SU-DHL-6 (cell line): ENCODE results near the gene THAP7.

ENCODE experiments used
- H2AFZ ChIP-seq: fragments of 200-600 bp; sonication (generic); 2 replicates; pipeline ENCODE4 v1.6.1; 2014; ENCODE audit warnings: low read depth, mild to moderate bottlenecking, moderate library complexity, mixed read lengths, antibody characterized with exemption, low read length; ENCODE audit not compliant: severe bottlenecking
- H3F3A ChIP-seq: fragments of 200-600 bp; shearing (Covaris generic); 2 replicates; pipeline ENCODE4 v1.6.0; 2016; ENCODE audit warnings: antibody characterized with exemption, mild to moderate bottlenecking; ENCODE audit not compliant: insufficient read depth
- H3K27ac ChIP-seq: fragments of 200-600 bp; sonication (generic); 2 replicates; pipeline ENCODE4 v1.5.1; 2016; ENCODE audit warnings: low read depth, mild to moderate bottlenecking, low read length, moderate library complexity, mixed read lengths
- H3K27me3 ChIP-seq: fragments of 200-600 bp; sonication (generic), shearing (Covaris generic); 2 replicates; pipeline ENCODE4 v1.6.0; 2014; ENCODE audit warnings: mild to moderate bottlenecking, low read length
- H3K36me3 ChIP-seq: fragments of 200-600 bp; sonication (generic); 2 replicates; pipeline ENCODE4 v1.6.1; 2014; ENCODE audit warnings: mild to moderate bottlenecking, low read length, mixed read lengths
- H3K4me2 ChIP-seq: fragments of 300-600, 200-600 bp; shearing (Covaris generic), sonication (generic); 2 replicates; pipeline ENCODE4 v1.6.0; 2014; ENCODE audit warnings: low read length, low read depth, mild to moderate bottlenecking; ENCODE audit not compliant: poor library complexity, severe bottlenecking
- H3K4me3 ChIP-seq: fragments of 200-600 bp; sonication (generic); 2 replicates; pipeline ENCODE4 v1.5.1; 2014; ENCODE audit warnings: antibody characterized with exemption, low read length, mild to moderate bottlenecking, mixed read lengths; ENCODE audit not compliant: insufficient read depth, poor library complexity, severe bottlenecking
- H3K79me2 ChIP-seq: fragments of 200-600 bp; sonication (generic); 2 replicates; pipeline ENCODE4 v1.6.1; 2014; ENCODE audit warnings: mild to moderate bottlenecking, low read length, moderate library complexity; ENCODE audit not compliant: insufficient read depth
- H3K9ac ChIP-seq: fragments of 200-600 bp; sonication (generic); 2 replicates; pipeline ENCODE4 v1.7.0; 2014; ENCODE audit warnings: mild to moderate bottlenecking, low read length
- H3K9me2 ChIP-seq: fragments of 200-600 bp; sonication (generic); replicated peaks from 2 replicates; pipeline ENCODE4 v1.6.1; 2014; ENCODE audit warnings: low read length; ENCODE audit not compliant: insufficient read depth
- H3K9me3 ChIP-seq: fragments of 200-600 bp; sonication (generic); 2 replicates; pipeline ENCODE4 v1.6.1; 2014; ENCODE audit warnings: low read length, mixed read lengths; ENCODE audit not compliant: insufficient read depth
- H4K20me1 ChIP-seq: fragments of 200-600 bp; sonication (generic); 2 replicates; pipeline ENCODE4 v1.6.1; 2014; ENCODE audit warnings: low read depth, mild to moderate bottlenecking, antibody characterized with exemption, low read length, moderate library complexity, mixed read lengths
- EZH2phosphoT487 ChIP-seq: fragments of 200-600 bp; sonication (generic), shearing (Covaris generic); conservative IDR thresholded peaks from 2 replicates; pipeline ENCODE4 v1.6.1; 2018; ENCODE audit warnings: mild to moderate bottlenecking, antibody characterized with exemption, low read length, moderate library complexity, mixed read lengths
- TF ChIP-seq, protein P1 (sequence below): fragments of 200-600 bp; sonication (generic); IDR thresholded peaks from one replicate; pipeline ENCODE4 v1.5.1; 2017; ENCODE audit warnings: antibody characterized with exemption, mild to moderate bottlenecking, low read length, moderate library complexity; ENCODE audit not compliant: insufficient read depth, poor library complexity, severe bottlenecking

The THAP7 gene

DNA sequence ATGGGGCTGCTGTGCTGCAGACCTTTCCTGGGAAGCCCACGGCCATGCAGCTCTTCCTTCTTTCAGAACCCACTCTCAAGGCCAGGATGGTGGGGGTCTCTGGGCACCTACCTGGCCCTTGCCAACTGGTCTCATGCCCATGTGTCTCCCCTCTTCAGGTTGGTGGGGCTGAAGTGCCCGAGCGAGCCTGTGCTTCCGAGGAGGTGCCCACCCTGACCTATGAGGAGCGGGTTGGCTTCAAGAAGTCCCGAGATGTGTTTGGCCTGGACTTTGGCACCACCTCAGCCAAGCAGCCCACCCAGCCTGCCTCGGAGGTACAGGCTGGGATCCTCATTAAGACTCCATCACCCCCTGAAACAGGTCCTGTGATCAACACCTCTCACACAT lies 9.9 kb downstream of the THAP7 start:
- no peaks in the 10 kb centered on the region for H4K20me1 ChIP-seq
- no peaks in the 10 kb centered on the region for H3K27me3 ChIP-seq
- no peaks in the 10 kb centered on the region for H3K36me3 ChIP-seq
- no peak overlapping the region for H3K27ac ChIP-seq
- no peaks in the 10 kb centered on the region for H3F3A ChIP-seq
- H3K79me2 ChIP-seq: no peaks in the 10 kb centered on the region
- no peak overlapping the region for H3K4me3 ChIP-seq
- H2AFZ ChIP-seq: no peak overlapping the region
- no peak for TF ChIP-seq EZH2phosphoT487
- TF ChIP-seq, protein P1, sequence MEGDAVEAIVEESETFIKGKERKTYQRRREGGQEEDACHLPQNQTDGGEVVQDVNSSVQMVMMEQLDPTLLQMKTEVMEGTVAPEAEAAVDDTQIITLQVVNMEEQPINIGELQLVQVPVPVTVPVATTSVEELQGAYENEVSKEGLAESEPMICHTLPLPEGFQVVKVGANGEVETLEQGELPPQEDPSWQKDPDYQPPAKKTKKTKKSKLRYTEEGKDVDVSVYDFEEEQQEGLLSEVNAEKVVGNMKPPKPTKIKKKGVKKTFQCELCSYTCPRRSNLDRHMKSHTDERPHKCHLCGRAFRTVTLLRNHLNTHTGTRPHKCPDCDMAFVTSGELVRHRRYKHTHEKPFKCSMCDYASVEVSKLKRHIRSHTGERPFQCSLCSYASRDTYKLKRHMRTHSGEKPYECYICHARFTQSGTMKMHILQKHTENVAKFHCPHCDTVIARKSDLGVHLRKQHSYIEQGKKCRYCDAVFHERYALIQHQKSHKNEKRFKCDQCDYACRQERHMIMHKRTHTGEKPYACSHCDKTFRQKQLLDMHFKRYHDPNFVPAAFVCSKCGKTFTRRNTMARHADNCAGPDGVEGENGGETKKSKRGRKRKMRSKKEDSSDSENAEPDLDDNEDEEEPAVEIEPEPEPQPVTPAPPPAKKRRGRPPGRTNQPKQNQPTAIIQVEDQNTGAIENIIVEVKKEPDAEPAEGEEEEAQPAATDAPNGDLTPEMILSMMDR: no peak
- no peaks in the 10 kb centered on the region for H3K9me3 ChIP-seq
- H3K4me2 ChIP-seq: no peak overlapping the region
- H3K9me2 ChIP-seq: no peaks in the 10 kb centered on the region
- no peak overlapping the region for H3K9ac ChIP-seq

DNA sequence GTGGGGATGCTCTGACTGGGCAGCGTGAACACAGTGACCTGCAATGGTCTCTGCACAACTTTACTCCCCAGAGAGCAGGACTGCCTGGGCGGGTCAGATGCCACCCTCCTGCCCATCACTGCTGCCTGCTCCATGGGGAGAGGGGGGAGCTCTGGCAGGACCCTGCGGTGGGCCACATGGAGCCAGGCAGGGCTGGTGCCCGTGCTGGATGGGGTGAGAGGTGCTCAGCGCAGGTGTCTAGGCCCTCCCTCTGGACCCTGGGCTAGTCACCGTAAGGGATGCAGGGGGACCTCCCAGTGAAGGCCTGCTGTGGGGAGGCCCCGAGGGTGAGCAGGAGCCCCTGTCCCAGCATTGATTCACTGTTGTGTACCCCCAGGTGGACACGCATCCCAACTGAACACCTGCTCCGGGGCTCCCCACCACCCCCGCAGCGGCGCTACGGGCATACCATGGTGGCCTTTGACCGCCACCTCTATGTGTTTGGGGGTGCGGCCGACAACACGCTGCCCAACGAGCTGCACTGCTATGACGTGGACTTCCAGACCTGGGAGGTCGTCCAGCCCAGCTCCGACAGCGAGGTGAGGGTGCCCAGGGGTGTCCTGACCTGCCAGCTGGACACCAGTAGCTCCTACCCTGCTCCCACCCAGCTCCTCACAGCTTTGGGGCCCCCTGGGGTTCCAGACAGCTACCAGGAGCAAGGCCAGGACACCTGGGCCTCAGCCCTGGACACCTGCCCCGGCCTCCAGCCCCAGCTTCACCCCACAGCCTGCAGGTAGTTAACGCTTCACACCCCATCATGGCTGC lies 10.5 kb downstream of the THAP7 start:
- Histone ChIP-seq H3K9me3 (no peaks in the 10 kb centered on the region), H3K27ac (no peak overlapping the region), H3F3A (no peaks in the 10 kb centered on the region), H4K20me1 (no peaks in the 10 kb centered on the region), H3K4me3 (no peak overlapping the region), H3K9me2 (no peaks in the 10 kb centered on the region), H3K36me3 (no peaks in the 10 kb centered on the region), H3K4me2 (no peak overlapping the region), H3K27me3 (no peaks in the 10 kb centered on the region), H2AFZ (no peak overlapping the region), H3K9ac (no peak overlapping the region), H3K79me2 (no peaks in the 10 kb centered on the region)
- TF ChIP-seq EZH2phosphoT487: no peak
- TF ChIP-seq, protein P1: no peak

DNA sequence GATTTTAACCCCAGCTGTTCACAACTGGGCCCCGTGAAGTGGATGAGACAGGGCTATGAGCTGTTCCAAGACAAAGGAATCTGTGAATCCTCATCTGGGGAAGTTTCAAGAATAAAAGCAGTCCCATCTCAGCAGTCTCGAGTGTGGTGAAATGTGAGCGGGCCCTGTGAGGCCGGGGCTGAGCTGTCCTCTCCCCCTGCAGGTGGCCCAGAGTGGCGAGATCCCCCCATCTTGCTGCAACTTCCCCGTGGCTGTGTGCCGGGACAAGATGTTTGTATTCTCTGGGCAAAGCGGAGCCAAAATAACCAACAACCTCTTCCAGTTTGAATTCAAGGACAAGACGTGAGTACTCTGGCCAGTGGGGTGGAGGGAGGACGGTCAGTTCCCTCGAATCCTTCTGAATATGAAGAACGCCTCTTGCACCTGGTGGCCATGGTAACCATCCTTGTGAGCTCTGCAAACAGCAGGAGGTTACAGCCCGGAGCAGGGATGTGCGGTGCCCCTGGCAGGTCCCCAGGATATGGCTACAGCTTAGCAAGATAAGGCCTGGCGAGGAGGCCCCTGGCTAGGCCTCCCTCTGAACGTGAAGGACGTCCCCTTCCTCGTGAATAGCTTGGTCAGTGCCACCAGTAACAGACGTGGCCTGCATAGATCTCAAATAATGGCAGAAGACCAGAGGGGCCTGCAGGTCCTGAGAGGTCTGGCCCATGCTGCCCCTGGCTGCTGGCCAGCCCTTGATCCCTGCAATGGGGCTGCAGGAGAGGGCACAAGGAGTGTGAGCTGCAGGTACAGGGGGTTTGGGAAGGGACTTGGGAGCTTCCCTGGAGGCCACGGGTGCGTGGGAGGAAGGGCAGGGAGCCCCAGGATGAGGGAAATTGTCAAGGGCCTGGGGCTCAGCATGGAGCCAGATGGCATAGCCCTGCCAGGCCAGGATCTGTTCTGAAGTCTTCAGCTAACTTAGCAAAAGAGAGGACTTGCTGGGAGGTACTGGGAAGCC lies 11.4 kb downstream of the THAP7 start:
- no peak overlapping the region for H3K4me3 ChIP-seq

More for the DNA sequence above, 11.4 kb downstream of the THAP7 start:
- no peak overlapping the region for H3K27ac ChIP-seq
- H3K4me2 ChIP-seq: no peak overlapping the region
- H3K9me3 ChIP-seq: no peaks in the 10 kb centered on the region
- no peak overlapping the region for H3K9ac ChIP-seq
- no peaks in the 10 kb centered on the region for H3K36me3 ChIP-seq
- H3K27me3 ChIP-seq: no peaks in the 10 kb centered on the region
- H3K79me2 ChIP-seq: no peaks in the 10 kb centered on the region
- TF ChIP-seq EZH2phosphoT487: no peak
- TF ChIP-seq, protein P1: no peak
- H2AFZ ChIP-seq: no peak overlapping the region
- H3F3A ChIP-seq: no peaks in the 10 kb centered on the region
- no peaks in the 10 kb centered on the region for H4K20me1 ChIP-seq
- H3K9me2 ChIP-seq: no peaks in the 10 kb centered on the region
